NCI-H128 (cell line): ENCODE data around the gene IL36G.
"Not testable (repeated sequence)": the region's sequence is repeated elsewhere in the genome, so short reads cannot be mapped to it uniquely, and the experiment has no call there.

Experiments used
- DNase-seq: peaks from one replicate; lab custom pipeline; 2025; ENCODE audit not compliant: unreplicated experiment; lab: John Stamatoyannopoulos, UW

IL36G gene

DNA sequence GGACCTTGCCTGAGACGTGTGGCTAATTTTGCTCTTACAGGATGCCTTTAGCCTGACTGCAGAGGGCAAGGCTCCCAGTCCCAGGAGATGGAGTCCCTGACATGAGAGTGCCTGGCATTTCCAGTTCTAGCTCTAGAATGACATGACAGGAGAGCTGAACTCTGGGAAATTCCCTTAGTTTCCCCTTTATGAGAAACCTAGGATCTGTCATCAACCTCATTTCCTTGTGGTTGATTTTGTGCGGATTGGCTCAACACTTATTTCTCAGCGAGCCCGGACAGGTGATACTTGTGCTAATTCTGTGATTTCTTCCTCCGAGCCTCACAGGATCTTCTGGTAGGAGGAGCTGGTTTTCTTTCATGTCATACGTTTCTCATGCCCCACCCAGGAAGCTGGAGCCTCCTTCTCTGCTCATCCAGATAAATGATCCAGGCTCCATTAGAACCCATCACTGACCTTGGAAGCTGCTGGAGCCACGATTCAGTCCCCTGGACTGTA, at the start of gene IL36G:
Gene IL36G (plus strand): TSS at position 448 of the 498 bp plus-strand sequence. CDS start 633 bp downstream, outside the sequence.
- DNase-seq, result no peak

DNA sequence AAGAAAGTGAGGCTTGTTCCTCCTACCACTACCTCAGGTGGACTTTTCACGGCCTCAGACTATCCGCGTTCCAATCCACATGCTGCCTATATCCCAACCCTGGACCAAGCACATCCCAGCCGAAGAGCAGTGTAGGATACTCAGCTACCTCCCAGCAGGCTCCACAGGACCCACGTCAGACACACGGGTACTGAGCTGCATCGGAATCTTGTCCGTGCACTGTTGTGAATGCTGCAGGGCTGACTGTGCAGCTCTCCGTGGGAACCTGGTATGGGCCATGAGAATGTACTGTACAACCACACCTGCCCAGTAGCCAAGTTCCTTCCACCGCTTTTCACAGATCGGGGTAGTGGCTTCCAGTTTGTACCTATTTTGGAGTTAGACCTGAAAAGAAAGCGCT, 44.5 kb upstream of the IL36G start:
- no peak for DNase-seq

DNA sequence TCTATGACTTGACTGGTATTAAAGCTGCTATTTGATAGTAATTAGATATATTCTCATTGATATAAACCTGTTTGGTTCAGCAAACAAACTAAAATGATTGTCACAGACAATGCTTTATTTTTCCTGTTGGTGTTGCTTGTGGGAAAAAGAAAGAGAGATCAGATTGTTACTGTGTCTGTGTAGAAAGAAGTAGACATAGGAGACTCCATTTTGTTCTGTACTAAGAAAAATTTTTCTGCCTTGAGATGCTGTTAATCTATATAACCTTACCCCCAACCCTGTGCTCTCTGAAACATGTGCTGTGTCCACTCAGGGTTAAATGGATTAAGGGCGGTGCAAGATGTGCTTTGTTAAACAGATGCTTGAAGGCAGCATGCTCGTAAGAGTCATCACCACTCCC, 43.7 kb upstream of the IL36G start:
- DNase-seq, result not testable (repeated sequence)

DNA sequence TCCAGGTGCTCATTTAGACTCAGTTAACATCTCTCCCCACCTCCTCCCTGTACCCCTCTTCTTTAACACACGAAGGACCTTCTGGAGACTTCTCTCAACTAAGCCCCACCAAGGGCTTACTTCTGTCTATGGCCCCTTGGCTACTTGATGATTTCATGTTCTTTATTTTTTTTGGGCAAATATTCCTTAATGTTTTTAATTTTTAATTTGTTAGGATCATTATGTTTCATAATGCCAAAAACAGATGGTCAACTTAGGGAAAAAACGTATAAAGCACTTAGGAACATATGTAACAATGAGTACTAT, 40.9 kb upstream of the IL36G start:
- no peak for DNase-seq

DNA sequence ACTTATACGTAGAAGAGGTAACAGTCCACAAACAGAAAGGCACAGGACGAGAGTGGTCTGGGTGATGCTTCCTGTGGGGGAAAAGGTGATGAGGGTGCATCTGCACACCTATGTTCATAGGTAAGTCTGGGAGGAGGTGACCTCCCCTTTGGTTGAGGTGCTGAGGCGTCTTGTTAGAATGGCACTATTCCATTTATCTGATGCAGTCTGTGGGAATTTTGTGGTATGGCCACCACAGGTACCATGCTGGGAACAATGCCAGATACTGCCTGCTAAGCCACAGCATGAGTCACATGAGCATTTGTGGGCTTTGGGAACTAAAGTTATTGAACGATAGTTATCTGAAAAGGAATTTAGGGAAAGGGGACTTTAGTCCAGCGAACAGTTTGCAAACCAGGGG, 38.9 kb upstream of the IL36G start:
- DNase-seq, result no peak

DNA sequence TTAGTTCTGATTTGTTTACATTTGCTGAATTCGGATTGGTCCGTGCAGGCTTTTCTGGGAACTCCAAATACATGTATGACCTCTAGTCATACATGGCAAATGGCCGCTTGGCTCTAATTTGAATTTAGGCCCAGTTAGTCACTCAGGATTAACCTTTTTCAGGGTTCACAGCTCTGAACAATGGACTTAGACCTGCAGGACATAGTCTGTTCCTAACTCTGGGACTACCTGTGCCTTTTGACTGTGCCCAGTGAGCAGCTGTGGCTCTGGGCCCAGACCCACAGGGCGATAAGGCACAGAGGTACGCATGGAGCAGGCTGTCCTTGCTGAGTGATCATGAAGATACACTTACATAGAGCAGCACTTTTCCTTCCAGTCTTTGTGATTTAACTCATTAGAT, 38.4 kb upstream of the IL36G start:
- DNase-seq, result no peak

DNA sequence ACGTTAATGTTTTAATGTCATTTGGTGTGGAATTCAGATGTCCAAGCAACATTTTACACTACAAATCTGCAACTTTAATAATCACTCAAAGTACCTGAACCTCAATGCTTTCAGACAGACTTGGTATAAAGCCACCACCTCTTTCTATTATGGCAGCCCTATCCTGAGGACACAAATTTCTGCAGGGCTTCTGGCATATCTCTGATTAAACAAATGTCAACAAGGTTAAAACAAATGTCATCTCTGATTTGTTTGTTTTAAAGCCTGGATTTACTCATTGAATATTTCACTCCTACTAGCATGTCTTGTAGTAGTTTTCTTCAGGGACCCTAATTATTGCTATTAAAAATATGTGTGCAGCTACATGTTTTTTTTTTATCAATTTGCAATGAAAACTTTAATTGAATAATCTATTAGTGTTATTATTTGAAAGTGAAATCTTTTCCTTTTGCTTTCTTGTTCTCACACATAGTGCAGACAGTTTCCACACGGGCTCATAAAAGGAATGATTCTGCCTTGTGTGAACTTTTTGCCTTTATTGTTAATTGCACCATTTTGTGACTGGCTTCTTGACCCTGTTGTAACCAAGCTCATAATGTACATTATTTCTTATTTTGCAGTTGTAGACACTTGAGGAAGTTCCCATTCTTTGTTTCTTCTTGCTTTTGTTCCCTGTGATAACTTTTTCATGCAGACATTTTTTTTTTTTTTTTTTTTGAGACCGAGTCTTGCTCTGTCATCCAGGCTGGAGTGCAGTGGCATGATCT, 36.8 kb upstream of the IL36G start:
- DNase-seq, result no peak

DNA sequence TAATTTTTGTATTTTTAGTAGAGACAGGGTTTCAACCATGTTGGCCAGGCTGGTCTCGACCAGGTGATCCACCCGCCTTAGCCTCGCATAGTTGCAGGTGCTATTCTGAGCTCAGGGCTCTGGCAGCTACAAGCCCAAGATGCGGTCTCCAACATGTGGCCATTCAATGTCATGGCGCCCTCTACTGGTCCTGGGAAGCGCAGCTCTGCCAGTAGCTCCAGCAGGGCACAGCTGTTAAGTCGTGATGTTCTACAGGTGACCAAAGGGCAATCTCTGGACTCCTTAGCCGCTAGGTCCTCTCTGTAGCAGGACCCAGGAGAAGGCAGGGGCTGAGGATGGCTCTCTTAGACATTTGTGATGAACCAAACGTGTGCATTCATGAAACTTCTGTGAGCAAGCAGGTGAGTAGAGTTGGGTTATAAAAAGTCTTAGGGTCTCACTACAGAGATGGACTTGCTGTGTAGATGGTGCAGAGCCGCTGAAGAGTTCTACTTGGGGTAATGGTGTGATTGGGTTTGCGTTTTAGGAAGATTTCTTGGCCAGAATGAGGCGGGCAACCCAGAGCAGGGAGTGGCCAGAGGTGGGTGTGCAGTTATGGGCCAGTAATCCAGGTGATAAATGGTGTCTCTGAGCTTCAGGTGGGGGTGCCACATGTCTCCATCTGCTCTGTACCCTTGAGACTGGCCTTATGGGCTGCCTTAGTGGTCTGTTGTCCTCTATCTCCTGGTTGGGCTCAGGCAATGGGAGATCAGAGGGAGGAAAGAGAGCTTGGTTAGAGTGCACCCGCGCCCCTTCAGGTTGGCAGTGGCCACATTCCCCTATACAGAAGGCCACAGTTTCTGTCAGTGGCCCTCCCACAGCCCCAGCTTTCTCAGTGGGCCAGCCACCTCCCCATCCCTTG, 35.8 kb upstream of the IL36G start:
- peak; percentile 73 for DNase-seq

DNA sequence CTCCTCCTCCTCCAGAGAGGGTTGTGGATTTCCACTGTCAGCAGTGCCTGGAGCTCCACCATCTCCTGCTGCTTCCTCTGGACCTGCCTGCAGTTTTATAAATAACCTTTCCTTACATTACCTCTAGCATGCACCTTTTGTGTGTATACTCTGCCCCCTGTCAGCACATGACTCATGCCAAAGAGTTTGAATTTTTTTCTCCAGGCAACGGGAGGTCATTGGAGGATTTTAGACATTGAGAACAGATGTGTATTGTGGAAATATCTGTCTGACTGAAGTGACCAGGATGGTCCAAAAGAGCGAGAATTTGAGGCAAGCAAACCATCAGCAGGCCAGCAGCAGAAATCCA, 35.2 kb upstream of the IL36G start:
- DNase-seq, result no peak

DNA sequence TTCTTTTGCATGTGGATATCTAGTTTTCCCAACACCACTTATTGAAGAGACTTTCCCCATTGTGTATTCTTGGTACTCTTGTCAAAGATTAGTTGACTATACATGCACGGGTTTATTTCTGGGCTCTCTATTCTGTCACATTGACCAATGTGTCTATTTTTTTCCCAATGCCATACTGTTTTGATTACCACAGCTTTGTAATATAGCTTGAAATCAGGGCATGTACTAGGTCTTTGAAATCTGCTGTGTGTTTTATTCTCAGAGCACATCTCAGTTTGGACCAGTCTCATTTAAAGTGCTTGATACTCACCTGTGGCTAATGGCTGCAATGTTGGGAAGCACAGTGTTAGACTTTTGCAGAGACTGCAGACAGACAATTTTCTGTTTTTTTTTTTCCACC, 32.8 kb upstream of the IL36G start:
- DNase-seq, result no peak

DNA sequence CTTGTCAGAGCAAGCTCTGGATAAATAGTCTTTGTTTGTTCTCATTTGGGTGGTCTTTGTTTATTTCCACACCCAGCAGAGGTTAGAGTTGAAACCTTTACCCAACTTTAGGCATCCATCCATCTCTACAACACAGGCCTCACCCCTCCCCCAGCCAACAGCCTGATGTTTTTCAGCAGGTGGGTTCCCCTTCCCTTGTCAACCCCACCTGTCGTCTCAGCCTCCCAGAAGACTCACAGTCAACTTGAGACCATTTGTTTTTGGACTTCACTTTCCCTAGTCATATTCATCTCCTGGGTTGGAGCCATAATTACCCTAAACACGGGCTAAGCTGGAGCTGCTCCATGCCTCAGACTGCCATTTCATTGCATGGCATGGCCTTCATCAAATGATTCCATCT, 31.7 kb upstream of the IL36G start:
- no peak for DNase-seq

DNA sequence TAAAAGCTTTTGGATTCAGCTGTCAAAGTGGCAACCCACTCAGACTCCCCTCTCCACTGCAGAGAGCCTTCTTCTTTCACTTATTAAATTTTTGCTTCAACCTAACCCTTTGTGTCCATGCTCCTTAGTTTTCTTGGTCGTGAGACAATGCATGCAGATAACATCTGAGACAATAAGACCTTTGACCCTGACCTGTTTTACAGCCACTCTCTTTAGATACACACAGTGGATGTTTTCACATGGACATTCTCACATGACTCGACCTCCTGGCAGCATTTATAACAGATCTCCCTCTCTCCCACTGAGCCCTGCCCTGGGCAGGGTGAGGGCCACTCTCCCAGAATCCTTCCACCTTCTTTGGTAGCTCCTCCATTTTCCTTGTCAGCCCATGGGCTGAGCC, 30.4 kb upstream of the IL36G start:
- no peak for DNase-seq

DNA sequence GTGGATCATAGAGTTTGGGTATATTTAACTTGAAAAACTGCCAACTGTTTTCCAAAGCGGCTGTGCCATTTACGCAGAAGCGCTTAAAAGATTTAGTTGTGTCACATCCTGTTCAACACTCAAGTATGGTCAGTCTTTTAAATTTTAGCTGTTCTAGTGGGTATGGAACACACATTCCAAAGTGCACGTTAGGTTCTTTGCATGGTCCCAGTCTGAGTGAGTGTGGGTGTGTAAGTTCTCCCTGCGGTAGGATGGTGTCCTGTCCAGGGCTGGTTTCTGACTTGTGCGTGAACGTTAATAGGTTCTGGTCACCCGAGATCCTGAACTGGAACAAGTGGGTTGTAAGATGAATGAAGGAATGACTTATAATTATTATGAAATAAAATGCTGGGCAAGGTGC, 28.4 kb upstream of the IL36G start:
- DNase-seq, result no peak

DNA sequence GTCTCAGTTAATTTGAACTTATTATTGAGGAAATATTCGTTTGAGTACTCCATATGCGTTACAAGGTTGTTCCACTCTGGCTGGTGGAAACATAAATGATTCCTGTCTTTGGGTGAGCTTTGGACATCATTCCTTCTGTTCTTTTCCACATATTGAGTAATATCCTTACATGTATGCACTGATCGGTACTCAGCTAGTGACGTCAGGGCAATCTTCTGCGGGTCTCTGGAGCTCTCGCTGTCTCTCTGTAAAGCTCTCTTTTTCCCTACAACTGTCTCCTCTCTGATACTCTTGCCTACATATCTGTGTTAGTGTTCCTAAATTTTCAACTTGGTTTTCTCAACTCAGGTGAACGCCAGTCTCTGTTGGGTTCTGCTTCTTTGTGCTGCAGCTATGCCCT, 23.4 kb upstream of the IL36G start:
- DNase-seq, result no peak

DNA sequence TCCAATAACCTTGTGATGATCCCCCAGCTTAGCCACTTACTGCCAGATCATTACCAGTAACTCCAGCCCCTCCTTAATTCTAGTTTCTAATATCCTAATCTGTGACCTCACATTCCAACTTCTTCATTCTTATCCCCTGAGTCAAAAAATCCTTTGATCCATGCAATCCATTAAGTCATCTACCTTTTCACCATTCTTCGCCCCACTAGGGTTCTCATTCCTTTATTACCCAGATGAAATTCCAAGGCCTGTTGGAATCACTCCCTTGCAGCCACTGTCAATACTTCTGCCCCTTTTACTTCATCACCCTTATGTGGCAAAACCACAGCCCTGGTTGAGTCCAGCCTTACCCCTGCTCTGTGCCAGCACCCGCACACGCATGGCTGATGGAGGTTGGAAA, 20.3 kb upstream of the IL36G start:
- no peak for DNase-seq

DNA sequence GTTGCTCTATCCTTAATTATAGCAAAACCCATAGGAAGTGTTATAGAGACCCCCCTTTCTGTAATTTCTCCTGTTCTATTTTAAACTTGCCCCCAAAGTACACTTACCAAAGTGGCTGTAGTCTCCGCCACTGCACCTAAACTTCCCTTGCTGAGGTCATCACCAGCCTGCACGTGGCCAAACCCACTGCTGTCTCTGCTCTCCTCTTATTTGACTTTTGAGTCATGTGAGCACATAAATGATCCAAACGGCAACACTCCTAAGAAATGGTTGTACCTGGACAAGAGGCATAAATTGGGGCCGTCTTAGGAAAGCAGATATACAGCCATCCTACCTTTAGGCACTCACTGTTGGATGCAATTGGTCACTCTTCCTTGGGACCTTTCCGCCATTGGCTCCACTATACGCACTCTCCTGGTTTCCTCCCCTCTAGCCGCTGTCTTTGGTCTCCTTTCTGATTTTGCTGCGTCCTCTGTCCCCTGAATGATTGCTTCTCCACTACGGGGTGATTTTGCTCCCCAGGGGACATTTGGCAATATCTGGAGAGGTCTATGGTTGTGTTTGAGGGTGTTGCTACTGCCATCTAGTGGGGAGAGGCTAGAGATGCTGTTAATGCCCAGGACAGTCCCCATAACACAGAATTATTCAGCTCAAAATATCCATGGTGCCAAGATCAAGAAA, 19.2 kb upstream of the IL36G start:
- peak; percentile 21 for DNase-seq

DNA sequence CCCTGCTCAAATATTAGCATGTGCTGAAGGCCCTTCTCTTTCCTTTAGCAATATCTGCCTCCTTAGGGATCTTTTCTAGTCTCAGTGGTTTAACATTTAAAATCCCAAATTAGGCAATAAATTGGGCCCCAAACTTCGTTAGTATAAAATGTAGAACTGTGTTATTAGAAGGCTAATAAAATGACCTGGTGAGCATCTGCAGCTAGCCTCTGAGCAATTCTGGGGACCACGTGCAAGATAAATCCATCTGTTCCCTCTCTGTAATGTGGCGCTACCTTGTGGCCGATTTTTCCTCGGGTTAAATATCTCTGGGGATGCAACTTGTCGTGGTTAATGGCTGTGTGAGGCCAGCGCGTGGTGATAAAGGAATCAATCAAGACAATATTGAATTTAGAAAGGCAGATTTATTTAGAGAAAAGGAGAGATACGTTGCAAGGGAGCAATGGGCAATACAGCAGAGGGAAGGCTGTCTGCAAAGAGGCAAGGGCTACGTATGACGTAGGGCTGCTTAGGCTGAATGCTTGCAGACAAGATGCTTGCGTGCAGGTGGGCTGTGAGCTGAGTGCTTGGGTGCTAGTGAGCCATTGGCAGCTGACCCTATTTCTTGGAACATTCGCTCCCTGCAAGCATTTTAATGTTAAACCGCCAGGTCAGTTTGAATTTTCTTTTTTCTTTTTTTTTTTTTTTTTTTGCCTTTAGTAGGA, 18.5 kb upstream of the IL36G start:
- DNase-seq, result no peak

DNA sequence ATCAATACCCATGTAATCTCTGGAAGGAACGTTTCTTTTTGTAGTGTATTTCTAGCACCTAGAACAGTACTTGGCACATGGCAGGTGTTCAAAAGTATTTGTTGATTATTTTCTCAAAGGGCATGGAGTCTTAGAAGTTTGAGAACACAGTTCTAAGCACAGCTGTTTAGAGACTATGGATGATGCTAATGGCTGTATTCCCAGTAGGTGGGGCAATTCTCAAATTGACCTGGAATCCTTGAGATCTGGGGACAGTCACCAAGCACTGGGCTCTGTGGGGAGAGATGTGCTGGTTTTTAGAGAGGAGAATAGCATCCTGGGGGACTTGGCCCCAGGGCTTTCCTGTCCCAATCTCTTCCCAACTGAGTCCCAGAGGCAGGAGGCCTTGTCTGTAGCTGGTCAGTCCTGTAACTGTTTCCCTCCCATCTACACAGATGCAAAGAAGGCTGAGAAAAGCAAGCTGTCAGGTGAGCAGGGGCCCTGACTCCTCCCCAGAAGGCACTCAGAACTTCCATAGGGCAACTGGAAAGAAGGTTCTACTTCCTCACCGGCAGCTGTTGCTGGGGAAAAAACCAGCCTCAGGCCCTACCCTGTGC, 17.5 kb upstream of the IL36G start:
- no peak for DNase-seq

DNA sequence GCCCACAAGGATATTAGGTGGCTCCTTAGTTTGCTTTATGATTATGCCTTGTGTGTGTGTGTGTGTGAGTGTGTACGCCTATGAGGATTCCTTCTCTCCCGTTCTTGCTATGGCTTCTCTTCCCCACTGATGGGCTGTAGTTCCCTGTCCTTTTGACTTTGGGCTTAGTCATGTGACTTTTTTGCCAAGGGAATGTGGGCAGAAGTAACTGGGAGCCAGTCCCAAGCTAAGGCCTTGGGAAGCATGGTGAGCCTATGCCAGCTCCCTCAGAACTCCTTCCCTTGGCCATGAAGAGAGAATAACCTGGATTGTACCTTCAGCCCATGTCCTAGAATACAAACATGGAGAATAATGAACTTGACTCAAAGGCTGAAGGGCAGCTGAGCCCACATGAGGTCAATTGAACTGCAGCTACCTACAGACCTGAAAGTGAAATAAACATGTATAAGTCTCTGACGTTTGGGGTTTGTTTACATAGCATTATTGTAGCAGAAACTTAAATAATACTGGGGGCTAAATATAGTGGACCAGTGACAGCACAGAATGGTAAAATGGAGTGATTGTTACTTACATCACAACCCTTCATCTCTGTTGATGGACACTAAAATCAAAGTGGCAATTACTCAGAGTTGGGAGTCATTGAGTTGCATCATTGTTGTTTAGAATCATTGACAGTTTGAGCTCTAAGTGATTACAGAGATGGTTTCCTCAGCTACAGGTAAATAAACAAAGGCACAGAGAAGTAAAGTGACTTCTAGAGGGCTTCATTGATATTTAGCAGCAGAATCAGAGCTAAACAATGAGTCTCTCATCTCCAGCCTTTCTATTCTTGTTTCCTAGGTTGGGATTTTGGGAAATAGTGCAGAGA, 15.3 kb upstream of the IL36G start:
- DNase-seq, result no peak

DNA sequence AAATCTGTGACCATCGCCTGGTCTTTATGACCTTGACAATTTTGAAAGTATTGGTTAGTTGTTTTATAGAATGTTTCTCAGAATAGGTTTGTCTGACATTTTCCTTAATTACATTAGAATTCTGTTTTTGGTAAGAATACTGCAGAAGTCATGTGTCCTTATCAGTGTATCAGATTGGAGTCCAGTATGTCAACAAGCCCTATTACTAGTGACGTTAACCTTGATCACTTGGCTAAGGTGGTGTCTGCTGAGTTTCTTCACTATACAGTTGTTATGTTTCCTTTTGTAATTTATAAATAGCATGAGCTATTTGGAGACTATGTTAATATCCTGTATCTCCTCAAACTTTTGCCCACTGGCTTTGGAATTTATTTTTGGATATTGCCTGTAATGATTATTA, 10.8 kb upstream of the IL36G start:
- no peak for DNase-seq
